CMK (cell line): ENCODE data around the gene SPAM1.
"Not testable (repeated sequence)": the region's sequence is repeated elsewhere in the genome, so short reads cannot be mapped to it uniquely, and the experiment has no call there.

ENCODE experiments used
- DNase-seq: peaks from one replicate; pipeline ENCODE4 v3.0.0-alpha.2; 2010; ENCODE audit warnings: low read depth

Gene SPAM1

GRCh38 chr7:123958186-123958703, 33.2 kb downstream of the SPAM1 start:
- DNase-seq = no peak

- DNase-seq = no peak
Observed at GRCh38 chr7:123961771-123962170, 36.7 kb downstream of the SPAM1 start.

- no peak for DNase-seq
Observed at GRCh38 chr7:123966936-123967335, 41.9 kb downstream of the SPAM1 start.

GRCh38 chr7:123972045-123972444, 47.0 kb downstream of the SPAM1 start:
- no peak for DNase-seq

- DNase-seq = no peak
Observed at GRCh38 chr7:123972831-123973230, 47.8 kb downstream of the SPAM1 start.

GRCh38 chr7:123974326-123974908, 49.4 kb downstream of the SPAM1 start:
- no peak for DNase-seq

- no peak for DNase-seq
Observed at GRCh38 chr7:123975084-123975483, 50.0 kb downstream of the SPAM1 start.

GRCh38 chr7:123977081-123977480, 52.0 kb downstream of the SPAM1 start:
- no peak for DNase-seq

GRCh38 chr7:123979876-123980275, 54.8 kb downstream of the SPAM1 start:
- DNase-seq = no peak

GRCh38 chr7:123987445-123987844, 62.4 kb downstream of the SPAM1 start:
- DNase-seq = no peak

- no peak for DNase-seq
Observed at GRCh38 chr7:123992913-123993518, 68.0 kb downstream of the SPAM1 start.

GRCh38 chr7:123993996-123994395, 69.0 kb downstream of the SPAM1 start:
- no peak for DNase-seq

GRCh38 chr7:123994449-123994848, 69.4 kb downstream of the SPAM1 start:
- DNase-seq = no peak

GRCh38 chr7:123995617-123996326, 70.7 kb downstream of the SPAM1 start:
- no peak for DNase-seq

GRCh38 chr7:123996327-123996625, 71.2 kb downstream of the SPAM1 start:
- no peak for DNase-seq

GRCh38 chr7:123998921-123999320, 73.9 kb downstream of the SPAM1 start:
- no peak for DNase-seq

- DNase-seq = no peak
Observed at GRCh38 chr7:123999703-124000102, 74.7 kb downstream of the SPAM1 start.

- not testable (repeated sequence) for DNase-seq
Observed at GRCh38 chr7:124008296-124008695, 83.3 kb downstream of the SPAM1 start.

- DNase-seq = no peak
Observed at GRCh38 chr7:124009321-124009720, 84.3 kb downstream of the SPAM1 start.
